HCT116 (cell line): ENCODE measurements around the gene SLC35F2.

Source experiments
- CTCF ChIP-seq, 3 experiments: fragments of 200-600 bp in 1 of 3; sonication (generic) in 1 of 3; IDR thresholded peaks in 2 of 3; conservative IDR thresholded peaks in 1 of 3; 2 replicates each; pipeline ENCODE4 v1.5.1; 2012 to 2017; ENCODE audit warnings: low read depth in 2 of 3, low read length in 2 of 3, antibody characterized with exemption in 1 of 3, borderline replicate concordance in 1 of 3, control low read depth in 1 of 3, mild to moderate bottlenecking in 1 of 3, mixed read lengths in 1 of 3, mixed run types in 1 of 3, moderate library complexity in 1 of 3; ENCODE audit not compliant: insufficient read depth in 1 of 3
- EZH2 ChIP-seq: fragments of 200-600 bp; sonication (generic); IDR thresholded peaks from 2 replicates; pipeline ENCODE4 v1.6.1; 2017; ENCODE audit warnings: antibody characterized with exemption, mixed run types
- EZH2phosphoT487 ChIP-seq: fragments of 200-600 bp; IDR thresholded peaks from 2 replicates; pipeline ENCODE4 v1.6.1; 2018; ENCODE audit warnings: antibody characterized with exemption, borderline replicate concordance
- FOSL1 ChIP-seq: IDR thresholded peaks from 2 replicates; pipeline ENCODE4 v1.6.1; 2012; ENCODE audit warnings: low read depth
- JUND ChIP-seq: IDR thresholded peaks from 2 replicates; pipeline ENCODE4 v1.6.1; 2012
- POLR2A ChIP-seq: IDR thresholded peaks from 2 replicates; pipeline ENCODE4 v1.7.0; 2011; ENCODE audit warnings: borderline replicate concordance; ENCODE audit not compliant: insufficient read depth, insufficient read length; ENCODE audit errors: extremely low read depth
- RAD21 ChIP-seq: IDR thresholded peaks from 2 replicates; pipeline ENCODE4 v1.6.1; 2012; ENCODE audit warnings: low read depth, mild to moderate bottlenecking
- REST ChIP-seq: IDR thresholded peaks from 2 replicates; pipeline ENCODE4 v1.6.1; 2012; ENCODE audit warnings: low read depth
- SRF ChIP-seq: IDR thresholded peaks from 2 replicates; pipeline ENCODE4 v1.6.1; 2012; ENCODE audit warnings: low read depth

- TF ChIP-seq REST (no peak), CTCF (IDR thresholded peaks at IDR 0.05 in 2 of 3, conservative IDR thresholded peaks at IDR 0.05 in 1 of 3; ENCODE audit: borderline replicate concordance in 1 of 3, insufficient read depth in 1 of 3, low read depth in 2 of 3, low read length in 2 of 3) (no peak), POLR2A (no peak), SRF (no peak), RAD21 (no peak), FOSL1 (no peak), EZH2 (no peak), EZH2phosphoT487 (no peak), JUND (no peak)
These were observed 31.5 kb downstream of the SLC35F2 start for GRCh38 chr11:107827041-107827440.
